T-helper 1 cell (primary cell): Measurements from ENCODE around the gene XRCC2.

Source experiments
- DNase-seq, 5 donors: peaks; one replicate each; pipeline ENCODE4 v3.0.0-alpha.2; 2012 to 2020

XRCC2 gene

GRCh38 chr7:152608656-152609055 is 67.3 kb downstream of the XRCC2 start:
- no peak for DNase-seq

- DNase-seq: no peak
These were observed 67.7 kb downstream of the XRCC2 start for GRCh38 chr7:152608208-152608607.

GRCh38 chr7:152607007-152607406 is 68.9 kb downstream of the XRCC2 start:
- no peak for DNase-seq

GRCh38 chr7:152602962-152603361 is 73.0 kb downstream of the XRCC2 start:
- no peak for DNase-seq

- no peak for DNase-seq
These were observed 74.6 kb downstream of the XRCC2 start for GRCh38 chr7:152601305-152601798.

- DNase-seq: no peak
These were observed 75.7 kb downstream of the XRCC2 start for GRCh38 chr7:152600266-152600665.

- no peak for DNase-seq
These were observed 78.4 kb downstream of the XRCC2 start for GRCh38 chr7:152597507-152597906.

- no peak for DNase-seq
These were observed 79.1 kb downstream of the XRCC2 start for GRCh38 chr7:152596824-152597223.
